ENCODE data around the gene FAM83C. TPM values are rescaled to one million over a fixed set of nuclear protein-coding genes. Genes with fewer than 3 reads are reported as not detected.

FAM83C gene
- polyA plus RNA-seq, 2 of the 4 experiments (the other 2 are of a cell fraction): not detected

DNA sequence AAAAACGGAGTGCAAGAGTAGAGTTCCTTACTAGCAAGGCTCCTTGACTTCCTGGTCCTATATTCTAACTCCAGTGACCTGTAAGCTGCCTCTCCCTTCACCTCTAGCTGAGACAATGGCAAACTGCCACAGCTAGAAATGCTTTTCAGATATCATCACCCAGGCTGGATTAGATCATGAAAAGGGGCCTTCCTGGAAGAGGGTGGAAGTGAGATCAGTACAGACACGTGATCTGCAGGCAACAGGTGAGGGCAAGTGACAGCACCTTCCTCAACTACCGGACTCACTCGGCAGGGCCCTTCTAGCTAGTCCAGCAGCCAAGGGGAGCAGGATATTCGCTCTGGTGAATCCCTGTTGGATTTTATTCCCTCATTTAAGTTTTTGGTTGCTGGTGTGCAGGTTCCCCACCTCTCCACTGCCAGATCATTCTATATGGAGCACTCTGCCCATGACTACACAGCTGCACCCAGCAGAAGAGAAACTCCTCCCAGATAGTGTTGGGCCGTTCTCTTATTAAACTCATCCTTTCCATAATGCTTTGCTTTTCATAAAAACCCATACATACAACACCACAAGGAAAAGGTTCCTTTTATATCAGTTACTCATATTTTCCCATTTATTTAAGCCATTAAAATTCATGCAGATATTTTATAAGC, 26.4 kb upstream of the FAM83C start (continued):
- no peak for TF ChIP-seq ZNF302 (CRISPR knock-in tag; IDR thresholded peaks at IDR 0.05)
- no peak for TF ChIP-seq SREBF2 (IDR thresholded peaks at IDR 0.05)
- no peak for TF ChIP-seq CBX2 (IDR thresholded peaks at IDR 0.05; ENCODE audit: borderline replicate concordance, low read depth)
- peak; percentile 38; the same call in 1 of the 2 replicates for TF ChIP-seq MAX (IDR thresholded peaks at IDR 0.05)
- no peak for TF ChIP-seq POLR2A (IDR thresholded peaks at IDR 0.05; ENCODE audit: low read length)
- no peak for TF ChIP-seq ZSCAN20 (CRISPR knock-in tag; IDR thresholded peaks at IDR 0.05)
- TF ChIP-seq, protein P1, sequence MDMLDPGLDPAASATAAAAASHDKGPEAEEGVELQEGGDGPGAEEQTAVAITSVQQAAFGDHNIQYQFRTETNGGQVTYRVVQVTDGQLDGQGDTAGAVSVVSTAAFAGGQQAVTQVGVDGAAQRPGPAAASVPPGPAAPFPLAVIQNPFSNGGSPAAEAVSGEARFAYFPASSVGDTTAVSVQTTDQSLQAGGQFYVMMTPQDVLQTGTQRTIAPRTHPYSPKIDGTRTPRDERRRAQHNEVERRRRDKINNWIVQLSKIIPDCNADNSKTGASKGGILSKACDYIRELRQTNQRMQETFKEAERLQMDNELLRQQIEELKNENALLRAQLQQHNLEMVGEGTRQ (IDR thresholded peaks at IDR 0.05): peak; percentile 79
- no peak for TF ChIP-seq ATOH8 (CRISPR knock-in tag; IDR thresholded peaks at IDR 0.05; ENCODE audit: low read depth)
- no peak for TF ChIP-seq FOSB (CRISPR knock-in tag; IDR thresholded peaks at IDR 0.05)
- no peak for TF ChIP-seq REST (IDR thresholded peaks at IDR 0.05)
- TF ChIP-seq RNF2 (IDR thresholded peaks at IDR 0.05; ENCODE audit: borderline replicate concordance, low read depth): no peak
- no peak for TF ChIP-seq PHF8 (IDR thresholded peaks at IDR 0.05; ENCODE audit: borderline replicate concordance, low read depth)
- TF ChIP-seq TP53 (CRISPR knock-in tag; IDR thresholded peaks at IDR 0.05): no peak
- no peak for TF ChIP-seq HEYL (CRISPR knock-in tag; IDR thresholded peaks at IDR 0.05)
- TF ChIP-seq FOXS1 (CRISPR knock-in tag; IDR thresholded peaks at IDR 0.05): no peak
- no peak for TF ChIP-seq RFX5 (IDR thresholded peaks at IDR 0.05)
- TF ChIP-seq, protein P2, sequence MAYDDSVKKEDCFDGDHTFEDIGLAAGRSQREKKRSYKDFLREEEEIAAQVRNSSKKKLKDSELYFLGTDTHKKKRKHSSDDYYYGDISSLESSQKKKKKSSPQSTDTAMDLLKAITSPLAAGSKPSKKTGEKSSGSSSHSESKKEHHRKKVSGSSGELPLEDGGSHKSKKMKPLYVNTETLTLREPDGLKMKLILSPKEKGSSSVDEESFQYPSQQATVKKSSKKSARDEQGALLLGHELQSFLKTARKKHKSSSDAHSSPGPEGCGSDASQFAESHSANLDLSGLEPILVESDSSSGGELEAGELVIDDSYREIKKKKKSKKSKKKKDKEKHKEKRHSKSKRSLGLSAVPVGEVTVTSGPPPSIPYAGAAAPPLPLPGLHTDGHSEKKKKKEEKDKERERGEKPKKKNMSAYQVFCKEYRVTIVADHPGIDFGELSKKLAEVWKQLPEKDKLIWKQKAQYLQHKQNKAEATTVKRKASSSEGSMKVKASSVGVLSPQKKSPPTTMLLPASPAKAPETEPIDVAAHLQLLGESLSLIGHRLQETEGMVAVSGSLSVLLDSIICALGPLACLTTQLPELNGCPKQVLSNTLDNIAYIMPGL (CRISPR knock-in tag; IDR thresholded peaks at IDR 0.05; ENCODE audit: borderline replicate concordance): no peak
- no peak for TF ChIP-seq RARB (CRISPR knock-in tag; IDR thresholded peaks at IDR 0.05)
- no peak for TF ChIP-seq MAZ (IDR thresholded peaks at IDR 0.05; ENCODE audit: borderline replicate concordance, low read depth, low read length)
- no peak for TF ChIP-seq EHF (CRISPR knock-in tag; IDR thresholded peaks at IDR 0.05)
- TF ChIP-seq FOSL2 (IDR thresholded peaks at IDR 0.05): 0 out of 2 replicates have a peak, but pooled peaks have one; percentile 23
- peak; percentile 31; the same call in 1 of the 2 replicates for TF ChIP-seq FOSL2 (CRISPR knock-in tag; IDR thresholded peaks at IDR 0.05)
- TF ChIP-seq CBX8 (IDR thresholded peaks at IDR 0.05): no peak
- TF ChIP-seq HOXB5 (CRISPR knock-in tag; IDR thresholded peaks at IDR 0.05): no peak
- no peak for TF ChIP-seq SMC3 (IDR thresholded peaks at IDR 0.05)
- TF ChIP-seq CEBPB (IDR thresholded peaks at IDR 0.05): no peak
- TF ChIP-seq JUNB (IDR thresholded peaks at IDR 0.05): no peak
- no peak for TF ChIP-seq RCOR1 (IDR thresholded peaks at IDR 0.05; ENCODE audit: low read depth, low read length)
- no peak for TF ChIP-seq ZFP36 (IDR thresholded peaks at IDR 0.05; ENCODE audit: borderline replicate concordance, partially characterized antibody)
- TF ChIP-seq JUN (IDR thresholded peaks at IDR 0.05): 0 out of 5 replicates have a peak, but pooled peaks of 1 of the 2 experiments have one; percentile 32
- TF ChIP-seq, protein P3, sequence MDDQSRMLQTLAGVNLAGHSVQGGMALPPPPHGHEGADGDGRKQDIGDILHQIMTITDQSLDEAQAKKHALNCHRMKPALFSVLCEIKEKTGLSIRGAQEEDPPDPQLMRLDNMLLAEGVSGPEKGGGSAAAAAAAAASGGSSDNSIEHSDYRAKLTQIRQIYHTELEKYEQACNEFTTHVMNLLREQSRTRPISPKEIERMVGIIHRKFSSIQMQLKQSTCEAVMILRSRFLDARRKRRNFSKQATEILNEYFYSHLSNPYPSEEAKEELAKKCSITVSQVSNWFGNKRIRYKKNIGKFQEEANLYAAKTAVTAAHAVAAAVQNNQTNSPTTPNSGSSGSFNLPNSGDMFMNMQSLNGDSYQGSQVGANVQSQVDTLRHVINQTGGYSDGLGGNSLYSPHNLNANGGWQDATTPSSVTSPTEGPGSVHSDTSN (IDR thresholded peaks at IDR 0.05): no peak
- no peak for TF ChIP-seq TFCP2L1 (CRISPR knock-in tag; IDR thresholded peaks at IDR 0.05)
- TF ChIP-seq CHD4 (IDR thresholded peaks at IDR 0.05; ENCODE audit: borderline replicate concordance): no peak
- TF ChIP-seq, protein P4, sequence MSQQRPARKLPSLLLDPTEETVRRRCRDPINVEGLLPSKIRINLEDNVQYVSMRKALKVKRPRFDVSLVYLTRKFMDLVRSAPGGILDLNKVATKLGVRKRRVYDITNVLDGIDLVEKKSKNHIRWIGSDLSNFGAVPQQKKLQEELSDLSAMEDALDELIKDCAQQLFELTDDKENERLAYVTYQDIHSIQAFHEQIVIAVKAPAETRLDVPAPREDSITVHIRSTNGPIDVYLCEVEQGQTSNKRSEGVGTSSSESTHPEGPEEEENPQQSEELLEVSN (IDR thresholded peaks at IDR 0.05; ENCODE audit: borderline replicate concordance, low read depth): no peak
- TF ChIP-seq HES2 (IDR thresholded peaks at IDR 0.05): no peak
- TF ChIP-seq ZC3H11A (IDR thresholded peaks at IDR 0.05): no peak

Measured in A549 (cell line).